ENCODE results near the gene NAP1L1.

- no peak for TF ChIP-seq STAT1 (IDR thresholded peaks at IDR 0.05; ENCODE audit: unreplicated experiment)
- no peak for TF ChIP-seq CREB1 (CRISPR knock-in tag; IDR thresholded peaks at IDR 0.05; ENCODE audit: low read depth)
- TF ChIP-seq, protein P1, sequence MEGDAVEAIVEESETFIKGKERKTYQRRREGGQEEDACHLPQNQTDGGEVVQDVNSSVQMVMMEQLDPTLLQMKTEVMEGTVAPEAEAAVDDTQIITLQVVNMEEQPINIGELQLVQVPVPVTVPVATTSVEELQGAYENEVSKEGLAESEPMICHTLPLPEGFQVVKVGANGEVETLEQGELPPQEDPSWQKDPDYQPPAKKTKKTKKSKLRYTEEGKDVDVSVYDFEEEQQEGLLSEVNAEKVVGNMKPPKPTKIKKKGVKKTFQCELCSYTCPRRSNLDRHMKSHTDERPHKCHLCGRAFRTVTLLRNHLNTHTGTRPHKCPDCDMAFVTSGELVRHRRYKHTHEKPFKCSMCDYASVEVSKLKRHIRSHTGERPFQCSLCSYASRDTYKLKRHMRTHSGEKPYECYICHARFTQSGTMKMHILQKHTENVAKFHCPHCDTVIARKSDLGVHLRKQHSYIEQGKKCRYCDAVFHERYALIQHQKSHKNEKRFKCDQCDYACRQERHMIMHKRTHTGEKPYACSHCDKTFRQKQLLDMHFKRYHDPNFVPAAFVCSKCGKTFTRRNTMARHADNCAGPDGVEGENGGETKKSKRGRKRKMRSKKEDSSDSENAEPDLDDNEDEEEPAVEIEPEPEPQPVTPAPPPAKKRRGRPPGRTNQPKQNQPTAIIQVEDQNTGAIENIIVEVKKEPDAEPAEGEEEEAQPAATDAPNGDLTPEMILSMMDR (conservative IDR thresholded peaks at IDR 0.05; ENCODE audit: low read depth in 2 of 2) = no peak
- no peak for TF ChIP-seq POLR2AphosphoS5 (IDR thresholded peaks at IDR 0.05; ENCODE audit: low read depth)
- TF ChIP-seq EZH2 (IDR thresholded peaks at IDR 0.05; ENCODE audit: low read depth, unreplicated experiment) = no peak
- no peak for TF ChIP-seq ZNF331 (CRISPR knock-in tag; IDR thresholded peaks at IDR 0.05; ENCODE audit: low read depth)
- no peak for TF ChIP-seq EZH2phosphoT487 (IDR thresholded peaks at IDR 0.05; ENCODE audit: unreplicated experiment)
- no peak for TF ChIP-seq JUNB (IDR thresholded peaks at IDR 0.05; ENCODE audit: unreplicated experiment)
- no peak for TF ChIP-seq NANOG (IDR thresholded peaks at IDR 0.05; ENCODE audit: borderline replicate concordance)
- TF ChIP-seq, protein P2, sequence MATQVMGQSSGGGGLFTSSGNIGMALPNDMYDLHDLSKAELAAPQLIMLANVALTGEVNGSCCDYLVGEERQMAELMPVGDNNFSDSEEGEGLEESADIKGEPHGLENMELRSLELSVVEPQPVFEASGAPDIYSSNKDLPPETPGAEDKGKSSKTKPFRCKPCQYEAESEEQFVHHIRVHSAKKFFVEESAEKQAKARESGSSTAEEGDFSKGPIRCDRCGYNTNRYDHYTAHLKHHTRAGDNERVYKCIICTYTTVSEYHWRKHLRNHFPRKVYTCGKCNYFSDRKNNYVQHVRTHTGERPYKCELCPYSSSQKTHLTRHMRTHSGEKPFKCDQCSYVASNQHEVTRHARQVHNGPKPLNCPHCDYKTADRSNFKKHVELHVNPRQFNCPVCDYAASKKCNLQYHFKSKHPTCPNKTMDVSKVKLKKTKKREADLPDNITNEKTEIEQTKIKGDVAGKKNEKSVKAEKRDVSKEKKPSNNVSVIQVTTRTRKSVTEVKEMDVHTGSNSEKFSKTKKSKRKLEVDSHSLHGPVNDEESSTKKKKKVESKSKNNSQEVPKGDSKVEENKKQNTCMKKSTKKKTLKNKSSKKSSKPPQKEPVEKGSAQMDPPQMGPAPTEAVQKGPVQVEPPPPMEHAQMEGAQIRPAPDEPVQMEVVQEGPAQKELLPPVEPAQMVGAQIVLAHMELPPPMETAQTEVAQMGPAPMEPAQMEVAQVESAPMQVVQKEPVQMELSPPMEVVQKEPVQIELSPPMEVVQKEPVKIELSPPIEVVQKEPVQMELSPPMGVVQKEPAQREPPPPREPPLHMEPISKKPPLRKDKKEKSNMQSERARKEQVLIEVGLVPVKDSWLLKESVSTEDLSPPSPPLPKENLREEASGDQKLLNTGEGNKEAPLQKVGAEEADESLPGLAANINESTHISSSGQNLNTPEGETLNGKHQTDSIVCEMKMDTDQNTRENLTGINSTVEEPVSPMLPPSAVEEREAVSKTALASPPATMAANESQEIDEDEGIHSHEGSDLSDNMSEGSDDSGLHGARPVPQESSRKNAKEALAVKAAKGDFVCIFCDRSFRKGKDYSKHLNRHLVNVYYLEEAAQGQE (IDR thresholded peaks at IDR 0.05; ENCODE audit: unreplicated experiment) = no peak
- no peak for TF ChIP-seq ZNF114 (CRISPR knock-in tag; IDR thresholded peaks at IDR 0.05)
These were observed 41.1 kb downstream of the NAP1L1 start for GRCh38 chr12:76043377-76043776.
